ENCODE results near the gene LNX2. TPM values are rescaled to one million over a fixed set of nuclear protein-coding genes. Genes with fewer than 3 reads are reported as not detected.

Gene LNX2
- total RNA-seq, 1 donor from 2014 or later, result 9.2 TPM

- peaks cover 24% of the 10 kb centered on the region for H3K4me1 Mint-ChIP-seq (ENCODE audit: low read depth)
- H3K4me3 Mint-ChIP-seq (ENCODE audit: unreplicated experiment), result no peak overlapping the region
- TF ChIP-seq CTCF (IDR thresholded peaks at IDR 0.05), result no peak
- peaks cover 6% of the 10 kb centered on the region for H3K36me3 Mint-ChIP-seq (ENCODE audit: low read depth)
- H3K9me3 Mint-ChIP-seq (ENCODE audit: low read depth), result no peaks in the 10 kb centered on the region
- H3K27me3 Mint-ChIP-seq (ENCODE audit: low read depth), result no peaks in the 10 kb centered on the region
- no peak for DNase-seq (ENCODE audit: low spot score)
- H3K27ac Mint-ChIP-seq (ENCODE audit: unreplicated experiment), result no peak overlapping the region
Measured at GRCh38 chr13:27644302-27644701, 24.0 kb upstream of the LNX2 start.

- H3K9me3 Mint-ChIP-seq (ENCODE audit: low read depth), result no peaks in the 10 kb centered on the region
- DNase-seq (ENCODE audit: low spot score), result no peak
- no peak for TF ChIP-seq CTCF (IDR thresholded peaks at IDR 0.05)
- H3K27me3 Mint-ChIP-seq (ENCODE audit: low read depth), result no peaks in the 10 kb centered on the region
- no peak overlapping the region for H3K27ac Mint-ChIP-seq (ENCODE audit: unreplicated experiment)
- H3K4me1 Mint-ChIP-seq (ENCODE audit: low read depth), result peaks cover 32% of the 10 kb centered on the region
- H3K36me3 Mint-ChIP-seq (ENCODE audit: low read depth), result peaks cover 4% of the 10 kb centered on the region
- no peak overlapping the region for H3K4me3 Mint-ChIP-seq (ENCODE audit: unreplicated experiment)
Measured at GRCh38 chr13:27643334-27644132, 23.2 kb upstream of the LNX2 start.

GRCh38 chr13:27641711-27642502 is 21.6 kb upstream of the LNX2 start:
- no peak overlapping the region for H3K27ac Mint-ChIP-seq (ENCODE audit: unreplicated experiment)
- TF ChIP-seq CTCF (IDR thresholded peaks at IDR 0.05), result no peak
- DNase-seq (ENCODE audit: low spot score), result no peak
- no peaks in the 10 kb centered on the region for H3K27me3 Mint-ChIP-seq (ENCODE audit: low read depth)
- H3K4me3 Mint-ChIP-seq (ENCODE audit: unreplicated experiment), result no peak overlapping the region
- H3K9me3 Mint-ChIP-seq (ENCODE audit: low read depth), result no peaks in the 10 kb centered on the region
- no peaks in the 10 kb centered on the region for H3K36me3 Mint-ChIP-seq (ENCODE audit: low read depth)
- H3K4me1 Mint-ChIP-seq (ENCODE audit: low read depth), result peaks cover 42% of the 10 kb centered on the region

GRCh38 chr13:27639186-27639585 is 18.9 kb upstream of the LNX2 start:
- Mint-ChIP-seq H3K9me3 (ENCODE audit: low read depth) (no peaks in the 10 kb centered on the region), H3K36me3 (ENCODE audit: low read depth) (no peaks in the 10 kb centered on the region), H3K27me3 (ENCODE audit: low read depth) (no peaks in the 10 kb centered on the region), H3K4me3 (ENCODE audit: unreplicated experiment) (no peak overlapping the region), H3K27ac (ENCODE audit: unreplicated experiment) (peak overlapping the region; percentile 39), H3K4me1 (ENCODE audit: low read depth) (peaks cover 46% of the 10 kb centered on the region)
- TF ChIP-seq CTCF (IDR thresholded peaks at IDR 0.05), result no peak
- no peak for DNase-seq (ENCODE audit: low spot score)

GRCh38 chr13:27638521-27638920 is 18.2 kb upstream of the LNX2 start:
- Mint-ChIP-seq H3K4me3 (ENCODE audit: unreplicated experiment) (no peak overlapping the region), H3K27ac (ENCODE audit: unreplicated experiment) (peak overlapping the region; percentile 25), H3K9me3 (ENCODE audit: low read depth) (no peaks in the 10 kb centered on the region), H3K36me3 (ENCODE audit: low read depth) (peaks cover 1% of the 10 kb centered on the region), H3K4me1 (ENCODE audit: low read depth) (peaks cover 40% of the 10 kb centered on the region), H3K27me3 (ENCODE audit: low read depth) (no peaks in the 10 kb centered on the region)
- DNase-seq (ENCODE audit: low spot score), result no peak
- no peak for TF ChIP-seq CTCF (IDR thresholded peaks at IDR 0.05)
